HEK293 (cell line): Measurements from ENCODE around the gene C1QBP.

Experiments
- CTCF ChIA-PET: fragments of 350-600 bp; formaldehyde crosslinking; extraction: SDS; loops from one replicate; lab custom pipeline; 2021; ENCODE audit warnings: antibody characterized with exemption; lab: Yijun Ruan, JAX
- POLR2A ChIA-PET: fragments of 300-600 bp; formaldehyde crosslinking; extraction: SDS; loops from one replicate; lab custom pipeline; 2020; ENCODE audit warnings: antibody characterized with exemption, inconsistent platforms; lab: Yijun Ruan, JAX
- H3K27ac ChIP-seq: fragments of 200-500 bp; sonication (Bioruptor generic); 2 replicates; pipeline ENCODE4 v1.5.1; 2014; ENCODE audit warnings: low read depth, low read length, control low read depth, inconsistent platforms; ENCODE audit errors: extremely low read depth
- H3K36me3 ChIP-seq, 2 experiments: fragments of 200-500 bp in 1 of 2; sonication (Bioruptor generic) in 1 of 2; 1 replicate in 1 of 2; 2 replicates in 1 of 2; pipeline ENCODE4 v1.5.1; 2014 to 2017; ENCODE audit warnings: inconsistent platforms in 2 of 2, low read length in 2 of 2; ENCODE audit not compliant: control insufficient read depth in 2 of 2, insufficient read depth in 1 of 2
- H3K4me1 ChIP-seq: fragments of 200-500 bp; sonication (Bioruptor generic); 2 replicates; pipeline ENCODE4 v1.5.1; 2014; ENCODE audit warnings: mild to moderate bottlenecking, low read length, inconsistent platforms; ENCODE audit not compliant: control insufficient read depth, insufficient read depth
- H3K4me3 ChIP-seq: 2 replicates; pipeline ENCODE4 v1.5.1; 2011; ENCODE audit warnings: low read depth, mild to moderate bottlenecking, control low read depth, low read length, moderate library complexity
- H3K9me3 ChIP-seq: fragments of 200-500 bp; sonication (Bioruptor generic); 2 replicates; pipeline ENCODE4 v1.5.1; 2014; ENCODE audit warnings: low read depth, low read length, inconsistent platforms; ENCODE audit not compliant: control insufficient read depth, insufficient read depth
- GLI2 ChIP-seq: fragments of 450-650 bp; formaldehyde crosslinking; IDR thresholded peaks from 2 replicates; pipeline ENCODE4; 2017; ENCODE audit warnings: missing biosample characterization, missing genetic modification characterization, low read depth, borderline replicate concordance
- IKZF3 ChIP-seq: fragments of 450-650 bp; IDR thresholded peaks from 2 replicates; pipeline ENCODE4 v1.5.0; 2018; ENCODE audit warnings: missing biosample characterization, mild to moderate bottlenecking, missing genetic modification characterization, moderate library complexity
- MYNN ChIP-seq: fragments of 450-650 bp; formaldehyde crosslinking; IDR thresholded peaks from 2 replicates; pipeline ENCODE4 v1.5.1; 2016; ENCODE audit warnings: missing biosample characterization, missing genetic modification characterization, borderline replicate concordance
- MZF1 ChIP-seq: fragments of 450-650 bp; formaldehyde crosslinking; IDR thresholded peaks from 2 replicates; pipeline ENCODE4 v1.5.1; 2017; ENCODE audit warnings: missing biosample characterization, missing genetic modification characterization, borderline replicate concordance
- ZBTB11 ChIP-seq: fragments of 450-650 bp; formaldehyde crosslinking; conservative IDR thresholded peaks from 2 replicates; pipeline ENCODE4 v1.5.1; 2016; ENCODE audit warnings: low read depth, missing biosample characterization, missing genetic modification characterization
- ZBTB44 ChIP-seq: fragments of 450-650 bp; IDR thresholded peaks from 2 replicates; pipeline ENCODE4 v1.5.1; 2018; ENCODE audit warnings: missing biosample characterization, mild to moderate bottlenecking, missing genetic modification characterization
- ZBTB48 ChIP-seq: fragments of 450-650 bp; formaldehyde crosslinking; IDR thresholded peaks from 2 replicates; pipeline ENCODE4 v1.5.1; 2016; ENCODE audit warnings: missing biosample characterization, missing genetic modification characterization
- ZBTB49 ChIP-seq: fragments of 450-650 bp; formaldehyde crosslinking; IDR thresholded peaks from 2 replicates; pipeline ENCODE4 v1.5.1; 2016; ENCODE audit warnings: missing biosample characterization, missing genetic modification characterization, low read depth
- ZBTB8A ChIP-seq: fragments of 450-650 bp; formaldehyde crosslinking; IDR thresholded peaks from 2 replicates; pipeline ENCODE4 v1.5.1; 2016; ENCODE audit warnings: missing biosample characterization, missing genetic modification characterization
- ZFP3 ChIP-seq: fragments of 450-650 bp; formaldehyde crosslinking; IDR thresholded peaks from 2 replicates; pipeline ENCODE4 v1.5.1; 2016; ENCODE audit warnings: low read depth, missing biosample characterization, missing genetic modification characterization
- ZFP37 ChIP-seq: fragments of 450-650 bp; formaldehyde crosslinking; IDR thresholded peaks from 2 replicates; pipeline ENCODE4 v1.5.1; 2016; ENCODE audit warnings: missing biosample characterization, missing genetic modification characterization
- ZNF114 ChIP-seq: fragments of 450-650 bp; formaldehyde crosslinking; IDR thresholded peaks from 2 replicates; pipeline ENCODE4 v1.5.0; 2017; ENCODE audit warnings: missing biosample characterization, missing genetic modification characterization
- ZNF121 ChIP-seq: fragments of 450-650 bp; formaldehyde crosslinking; IDR thresholded peaks from 2 replicates; pipeline ENCODE4 v1.5.1; 2016; ENCODE audit warnings: missing biosample characterization, missing genetic modification characterization
- ZNF140 ChIP-seq: fragments of 450-650 bp; formaldehyde crosslinking; IDR thresholded peaks from 2 replicates; pipeline ENCODE4 v1.5.1; 2016; ENCODE audit warnings: missing biosample characterization, missing genetic modification characterization
- ZNF16 ChIP-seq: fragments of 450-650 bp; formaldehyde crosslinking; IDR thresholded peaks from 2 replicates; pipeline ENCODE4 v1.5.1; 2016; ENCODE audit warnings: low read depth, missing biosample characterization, missing genetic modification characterization
- ZNF223 ChIP-seq: fragments of 450-650 bp; formaldehyde crosslinking; IDR thresholded peaks from 2 replicates; pipeline ENCODE4 v1.5.1; 2016; ENCODE audit warnings: missing biosample characterization, missing genetic modification characterization
- ZNF24 ChIP-seq: fragments of 450-650 bp; formaldehyde crosslinking; IDR thresholded peaks from 2 replicates; pipeline ENCODE4 v1.5.1; 2016; ENCODE audit warnings: missing biosample characterization, missing genetic modification characterization
- ZNF335 ChIP-seq: fragments of 450-650 bp; formaldehyde crosslinking; conservative IDR thresholded peaks from 2 replicates; pipeline ENCODE4 v1.5.1; 2016; ENCODE audit warnings: missing biosample characterization, missing genetic modification characterization
- ZNF341 ChIP-seq: fragments of 450-650 bp; formaldehyde crosslinking; IDR thresholded peaks from 2 replicates; pipeline ENCODE4; 2016; ENCODE audit warnings: low read depth, missing biosample characterization, missing genetic modification characterization
- ZNF426 ChIP-seq: fragments of 450-650 bp; formaldehyde crosslinking; IDR thresholded peaks from 2 replicates; pipeline ENCODE4 v1.5.1; 2017; ENCODE audit warnings: missing biosample characterization, missing genetic modification characterization, mild to moderate bottlenecking, inconsistent platforms, moderate library complexity
- ZNF449 ChIP-seq: fragments of 450-650 bp; formaldehyde crosslinking; IDR thresholded peaks from 2 replicates; pipeline ENCODE4 v1.5.1; 2017; ENCODE audit warnings: missing biosample characterization, mild to moderate bottlenecking, missing genetic modification characterization, moderate library complexity
- ZNF48 ChIP-seq: fragments of 450-650 bp; formaldehyde crosslinking; IDR thresholded peaks from 2 replicates; pipeline ENCODE4 v1.5.1; 2016; ENCODE audit warnings: missing biosample characterization, missing genetic modification characterization
- ZNF548 ChIP-seq: fragments of 450-650 bp; formaldehyde crosslinking; IDR thresholded peaks from 2 replicates; pipeline ENCODE4 v1.5.1; 2016; ENCODE audit warnings: missing biosample characterization, missing genetic modification characterization
- ZNF621 ChIP-seq: fragments of 450-650 bp; formaldehyde crosslinking; IDR thresholded peaks from 2 replicates; pipeline ENCODE4 v1.5.1; 2017; ENCODE audit warnings: missing biosample characterization, missing genetic modification characterization
- ZNF629 ChIP-seq: fragments of 450-650 bp; formaldehyde crosslinking; IDR thresholded peaks from 2 replicates; pipeline ENCODE4 v1.5.1; 2017; ENCODE audit warnings: missing biosample characterization, missing genetic modification characterization
- ZNF645 ChIP-seq: fragments of 450-650 bp; formaldehyde crosslinking; IDR thresholded peaks from 2 replicates; pipeline ENCODE4; 2016; ENCODE audit warnings: missing biosample characterization, missing genetic modification characterization
- ZNF660 ChIP-seq: fragments of 450-650 bp; IDR thresholded peaks from 2 replicates; pipeline ENCODE4 v1.5.1; 2018; ENCODE audit warnings: missing biosample characterization, mild to moderate bottlenecking, missing genetic modification characterization
- ZNF701 ChIP-seq: fragments of 450-650 bp; formaldehyde crosslinking; IDR thresholded peaks from 2 replicates; pipeline ENCODE4 v1.5.1; 2016; ENCODE audit warnings: missing biosample characterization, missing genetic modification characterization
- ZNF747 ChIP-seq: fragments of 450-650 bp; formaldehyde crosslinking; IDR thresholded peaks from 2 replicates; pipeline ENCODE4 v1.5.1; 2016; ENCODE audit warnings: missing biosample characterization, missing genetic modification characterization
- ZNF777 ChIP-seq: fragments of 450-650 bp; formaldehyde crosslinking; IDR thresholded peaks from 2 replicates; pipeline ENCODE4 v1.5.1; 2017; ENCODE audit warnings: missing biosample characterization, missing genetic modification characterization, borderline replicate concordance
- ZSCAN30 ChIP-seq: fragments of 450-650 bp; IDR thresholded peaks from 2 replicates; pipeline ENCODE4 v1.5.1; 2018; ENCODE audit warnings: missing biosample characterization, mild to moderate bottlenecking, missing genetic modification characterization, moderate library complexity

The C1QBP gene

GRCh38 chr17:5467416-5467815, 28.5 kb upstream of the C1QBP start (continued):
- no peak for TF ChIP-seq ZNF621 (tag by site-specific recombination)
- TF ChIP-seq MZF1 (tag by site-specific recombination), result no peak
- no peak for TF ChIP-seq MYNN (tag by site-specific recombination)
- TF ChIP-seq ZNF335 (tag by site-specific recombination), result peak; percentile 47; the same call in 1 of the 2 replicates
- no peak for TF ChIP-seq ZNF426 (tag by site-specific recombination)
- no peak for TF ChIP-seq ZFP37
- 0 out of 2 replicates have a peak, but pooled peaks have one; percentile 20 for TF ChIP-seq ZBTB11
- TF ChIP-seq ZBTB44 (tag by site-specific recombination), result no peak
- no peak for TF ChIP-seq GLI2
- TF ChIP-seq IKZF3, result peak; percentile 75; the same call in 1 of the 2 replicates
- no peak for TF ChIP-seq ZNF223 (tag by site-specific recombination)
- peak; percentile 8; the same call in 1 of the 2 replicates for TF ChIP-seq ZNF341
- TF ChIP-seq ZNF747 (tag by site-specific recombination), result no peak
- no peak for TF ChIP-seq ZNF645 (tag by site-specific recombination)
- no peak for TF ChIP-seq ZNF660 (tag by site-specific recombination)
- TF ChIP-seq ZNF24 (tag by site-specific recombination), result no peak
- TF ChIP-seq ZNF777 (tag by site-specific recombination), result no peak
- no peak for TF ChIP-seq ZNF114
- no peak for TF ChIP-seq ZNF548 (tag by site-specific recombination)
- no peak for TF ChIP-seq ZNF16 (tag by site-specific recombination)
- no peak for TF ChIP-seq ZNF140
- TF ChIP-seq ZNF629, result no peak
- TF ChIP-seq ZBTB48 (tag by site-specific recombination), result no peak

GRCh38 chr17:5466295-5466694, 27.3 kb upstream of the C1QBP start:
- Histone ChIP-seq H3K4me1 (peaks cover 18% of the 10 kb centered on the region), H3K9me3 (no peaks in the 10 kb centered on the region), H3K4me3 (no peak overlapping the region), H3K36me3 (peaks cover 25 to 27% of the 10 kb centered on the region in 2 experiments), H3K27ac (no peak overlapping the region)
- ChIA-PET CTCF (interaction anchor here (1.5 kb wide), 1 partner anchor 27 kb away, joined by 8 read pairs; the partner anchor contains the start of gene C1QBP), POLR2A (interaction anchor here (0.9 kb wide), 1 partner anchor 20 kb away, joined by 3 read pairs; the partner anchor contains the start of genes DERL2 and MIS12)
- TF ChIP-seq ZSCAN30 (no peak), ZFP3 (tag by site-specific recombination) (no peak), ZNF449 (no peak), ZNF341 (no peak), ZNF701 (tag by site-specific recombination) (no peak), ZNF121 (no peak), ZBTB8A (tag by site-specific recombination) (no peak), ZNF48 (tag by site-specific recombination) (no peak), ZBTB49 (tag by site-specific recombination) (no peak)
